NT2/D1 (cell line): ENCODE results near the gene OPCML.

Experiments
- DNase-seq: peaks from one replicate; pipeline ENCODE4 v3.0.0-alpha.2; 2011; ENCODE audit warnings: low read depth, low spot score
- H3K27me3 ChIP-seq: 2 replicates; pipeline ENCODE4 v1.6.0; 2011; ENCODE audit warnings: mild to moderate bottlenecking; ENCODE audit not compliant: insufficient read length, insufficient read depth
- H3K36me3 ChIP-seq: 2 replicates; pipeline ENCODE4 v1.6.1; 2011; ENCODE audit warnings: mild to moderate bottlenecking, low read length, mixed read lengths; ENCODE audit not compliant: insufficient read depth, insufficient read length
- H3K4me1 ChIP-seq: 2 replicates; pipeline ENCODE4 v1.5.1; 2011; ENCODE audit not compliant: insufficient read depth, insufficient read length
- H3K4me3 ChIP-seq: 2 replicates; pipeline ENCODE4 v1.5.1; 2011; ENCODE audit warnings: low read depth; ENCODE audit not compliant: insufficient read length
- H3K9ac ChIP-seq: 2 replicates; pipeline ENCODE4 v1.6.0; 2011; ENCODE audit warnings: low read depth; ENCODE audit not compliant: insufficient read length
- H3K9me3 ChIP-seq: 2 replicates; pipeline ENCODE4 v1.5.1; 2011; ENCODE audit warnings: mild to moderate bottlenecking, low read length; ENCODE audit not compliant: insufficient read depth
- SUZ12 ChIP-seq: IDR thresholded peaks from 2 replicates; pipeline ENCODE4 v1.6.1; 2011; ENCODE audit not compliant: insufficient read length, insufficient read depth; ENCODE audit errors: extremely low read depth
- YY1 ChIP-seq: IDR thresholded peaks from 2 replicates; pipeline ENCODE4 v1.6.1; 2011; ENCODE audit not compliant: insufficient read length, insufficient read depth
- ZNF274 ChIP-seq: IDR thresholded peaks from 2 replicates; pipeline ENCODE4 v1.6.1; 2011; ENCODE audit warnings: mild to moderate bottlenecking, low read depth, low read length

Gene OPCML

GRCh38 chr11:132714859-132715440, 817.4 kb downstream of the OPCML start:
- Histone ChIP-seq H3K4me1 (no peaks in the 10 kb centered on the region), H3K27me3 (no peaks in the 10 kb centered on the region), H3K9me3 (no peaks in the 10 kb centered on the region), H3K36me3 (no peaks in the 10 kb centered on the region), H3K9ac (no peak overlapping the region), H3K4me3 (no peak overlapping the region)
- no peak for TF ChIP-seq YY1
- TF ChIP-seq ZNF274 = no peak
- no peak for TF ChIP-seq SUZ12
- DNase-seq = no peak

GRCh38 chr11:132712466-132712865, 819.8 kb downstream of the OPCML start:
- Histone ChIP-seq H3K9ac (no peak overlapping the region), H3K4me1 (no peaks in the 10 kb centered on the region), H3K27me3 (no peaks in the 10 kb centered on the region), H3K36me3 (no peaks in the 10 kb centered on the region), H3K4me3 (no peak overlapping the region), H3K9me3 (no peaks in the 10 kb centered on the region)
- TF ChIP-seq YY1 (no peak), ZNF274 (no peak), SUZ12 (no peak)
- no peak for DNase-seq

GRCh38 chr11:132704781-132705375, 827.4 kb downstream of the OPCML start:
- Histone ChIP-seq H3K4me3 (no peak overlapping the region), H3K9me3 (no peaks in the 10 kb centered on the region), H3K4me1 (no peaks in the 10 kb centered on the region), H3K36me3 (no peaks in the 10 kb centered on the region), H3K27me3 (no peaks in the 10 kb centered on the region), H3K9ac (no peak overlapping the region)
- no peak for DNase-seq
- TF ChIP-seq YY1 = no peak
- no peak for TF ChIP-seq ZNF274
- TF ChIP-seq SUZ12 = no peak

- Histone ChIP-seq H3K9me3 (no peaks in the 10 kb centered on the region), H3K4me3 (no peak overlapping the region), H3K27me3 (no peaks in the 10 kb centered on the region), H3K4me1 (no peaks in the 10 kb centered on the region), H3K9ac (no peak overlapping the region), H3K36me3 (no peaks in the 10 kb centered on the region)
- no peak for TF ChIP-seq SUZ12
- no peak for TF ChIP-seq ZNF274
- no peak for TF ChIP-seq YY1
- DNase-seq = no peak
These were observed 839.4 kb downstream of the OPCML start for GRCh38 chr11:132692891-132693290.

GRCh38 chr11:132691848-132692550, 840.3 kb downstream of the OPCML start:
- no peaks in the 10 kb centered on the region for H3K9me3 ChIP-seq
- H3K4me1 ChIP-seq = no peaks in the 10 kb centered on the region
- no peak for DNase-seq
- H3K36me3 ChIP-seq = no peaks in the 10 kb centered on the region
- no peak overlapping the region for H3K9ac ChIP-seq
- H3K4me3 ChIP-seq = no peak overlapping the region
- TF ChIP-seq SUZ12 (no peak), YY1 (no peak), ZNF274 (no peak)
- no peaks in the 10 kb centered on the region for H3K27me3 ChIP-seq

- no peak for DNase-seq
- no peaks in the 10 kb centered on the region for H3K36me3 ChIP-seq
- no peaks in the 10 kb centered on the region for H3K27me3 ChIP-seq
- H3K9ac ChIP-seq = no peak overlapping the region
- TF ChIP-seq ZNF274 (no peak), SUZ12 (no peak), YY1 (no peak)
- no peak overlapping the region for H3K4me3 ChIP-seq
- H3K4me1 ChIP-seq = no peaks in the 10 kb centered on the region
- no peaks in the 10 kb centered on the region for H3K9me3 ChIP-seq
These were observed 845.4 kb downstream of the OPCML start for GRCh38 chr11:132686886-132687285.

- Histone ChIP-seq H3K4me3 (no peak overlapping the region), H3K4me1 (no peaks in the 10 kb centered on the region), H3K9me3 (no peaks in the 10 kb centered on the region), H3K27me3 (no peaks in the 10 kb centered on the region), H3K9ac (no peak overlapping the region), H3K36me3 (no peaks in the 10 kb centered on the region)
- DNase-seq = no peak
- TF ChIP-seq ZNF274 (no peak), YY1 (no peak), SUZ12 (no peak)
These were observed 847.1 kb downstream of the OPCML start for GRCh38 chr11:132685174-132685611.
